Measurements from ENCODE around the gene PALLD.
"Not testable (repeated sequence)": the region's sequence is repeated elsewhere in the genome, so short reads cannot be mapped to it uniquely, and the experiment has no call there.

PALLD gene

GRCh38 chr4:168796362-168797106 lies 299.7 kb downstream of the PALLD start:
- no peak for DNase-seq (ENCODE audit: low spot score)

GRCh38 chr4:168797194-168797593 lies 300.3 kb downstream of the PALLD start:
- no peak for DNase-seq (ENCODE audit: low spot score)

DNA sequence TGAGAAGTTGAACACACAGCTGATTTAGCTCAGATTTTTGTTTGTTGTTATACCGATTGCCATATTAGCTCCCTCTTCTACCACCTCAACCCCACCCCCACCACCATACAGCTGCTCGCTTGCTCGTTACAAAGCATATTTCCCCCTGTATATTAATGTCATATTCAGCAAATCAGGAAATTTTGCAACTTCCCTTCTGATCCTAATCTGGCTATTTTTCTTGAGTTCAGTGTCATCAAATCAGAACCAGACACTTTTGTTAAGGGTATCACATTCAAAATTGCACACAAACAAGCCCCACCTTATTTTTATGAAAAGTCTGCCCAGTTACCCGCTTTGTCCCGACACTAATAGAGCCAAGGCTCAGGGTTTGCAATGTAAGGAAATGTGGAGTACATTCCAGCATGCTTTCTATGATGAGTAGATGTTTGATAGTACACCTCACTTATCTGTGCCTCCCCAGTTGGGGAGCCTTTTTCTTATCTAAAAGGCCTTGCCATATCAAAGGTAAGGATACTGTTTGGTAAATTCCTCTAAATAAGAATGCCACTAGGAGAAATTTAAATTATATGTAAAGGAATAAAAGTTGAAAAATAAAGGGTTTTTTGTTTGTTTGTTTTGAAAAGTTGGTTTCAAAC lies 301.0 kb downstream of the PALLD start:
- DNase-seq (ENCODE audit: low spot score), result no peak

- DNase-seq (ENCODE audit: low spot score), result no peak
These were observed 304.1 kb downstream of the PALLD start for GRCh38 chr4:168800926-168801325.

DNA sequence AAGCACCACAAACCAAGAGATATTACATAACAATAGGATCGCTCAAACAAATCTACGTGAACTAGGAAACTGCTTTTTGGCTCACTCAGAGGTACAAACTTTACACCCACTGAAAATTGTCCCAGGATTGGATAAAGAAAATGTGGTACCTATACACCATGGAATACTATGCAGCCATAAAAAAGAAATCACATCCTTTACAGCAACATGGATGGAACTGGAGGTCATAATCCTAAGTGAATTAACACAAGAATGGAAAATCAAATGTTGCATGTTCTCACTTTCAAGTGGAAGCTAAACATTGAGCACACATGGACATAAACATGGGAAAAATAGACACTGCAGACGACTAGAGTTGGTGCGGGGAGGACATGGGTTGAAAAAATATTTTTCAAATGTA lies 305.4 kb downstream of the PALLD start:
- no peak for DNase-seq (ENCODE audit: low spot score)

DNA sequence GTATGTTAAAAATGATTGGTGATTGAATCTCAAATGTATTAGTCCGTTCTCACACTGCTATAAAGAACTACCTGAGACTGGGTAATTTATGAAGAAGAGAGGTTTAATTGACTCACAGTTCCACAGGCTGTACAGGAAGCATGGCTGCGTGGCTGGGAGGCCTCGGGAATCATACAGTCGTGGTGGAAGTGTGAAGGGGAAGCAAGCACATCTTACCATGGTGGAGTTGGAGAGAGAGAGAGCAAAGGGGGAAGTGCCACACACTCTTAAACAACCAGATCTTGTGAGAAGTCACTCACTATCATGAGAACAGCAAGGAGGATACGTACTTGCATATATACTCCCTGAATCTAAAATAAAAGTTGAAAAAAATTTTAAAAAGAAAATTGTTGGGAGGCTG lies 306.2 kb downstream of the PALLD start:
- DNase-seq (ENCODE audit: low spot score), result not testable (repeated sequence)

DNA sequence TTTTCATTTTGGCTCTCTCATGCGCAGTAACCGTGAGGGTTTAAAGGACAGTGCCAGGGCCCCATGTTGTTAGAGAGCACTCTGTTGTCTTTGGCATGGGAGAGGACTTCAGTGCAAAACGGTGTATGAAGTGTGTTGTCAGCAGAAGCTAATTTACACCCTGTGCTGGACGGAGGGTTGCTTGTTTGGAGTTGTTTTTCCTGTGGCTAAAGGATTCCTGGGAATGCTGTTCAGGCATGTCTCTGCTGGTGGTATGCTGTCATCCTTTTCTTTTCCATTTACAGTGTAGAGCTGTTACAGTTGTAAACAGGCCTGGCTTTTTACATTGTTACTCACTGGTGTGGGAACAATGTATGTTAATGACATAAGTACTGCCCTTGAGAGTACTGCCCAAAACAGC lies 306.9 kb downstream of the PALLD start:
- DNase-seq (ENCODE audit: low spot score), result no peak

GRCh38 chr4:168804146-168804545 lies 307.3 kb downstream of the PALLD start:
- no peak for DNase-seq (ENCODE audit: low spot score)

DNA sequence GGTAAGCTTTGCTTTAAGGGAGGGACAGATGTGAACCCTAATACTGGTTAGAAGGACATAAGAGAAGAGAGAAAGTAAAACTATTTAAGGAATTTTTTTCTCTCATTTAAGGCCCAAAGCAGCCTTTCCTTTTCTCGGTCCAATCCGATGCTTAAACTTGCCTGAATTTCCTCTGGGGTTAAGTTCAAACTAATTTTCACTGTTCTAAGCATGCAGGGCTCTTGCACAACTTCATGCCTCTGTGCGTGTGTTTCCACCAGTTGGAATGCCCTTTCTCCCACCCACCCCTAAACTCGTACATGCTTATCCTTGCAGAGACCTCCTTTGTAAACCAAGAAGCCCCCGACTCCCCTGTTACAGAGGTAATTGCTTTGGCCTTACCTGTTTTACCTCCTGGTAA lies 308.5 kb downstream of the PALLD start:
- no peak for DNase-seq (ENCODE audit: low spot score)

DNA sequence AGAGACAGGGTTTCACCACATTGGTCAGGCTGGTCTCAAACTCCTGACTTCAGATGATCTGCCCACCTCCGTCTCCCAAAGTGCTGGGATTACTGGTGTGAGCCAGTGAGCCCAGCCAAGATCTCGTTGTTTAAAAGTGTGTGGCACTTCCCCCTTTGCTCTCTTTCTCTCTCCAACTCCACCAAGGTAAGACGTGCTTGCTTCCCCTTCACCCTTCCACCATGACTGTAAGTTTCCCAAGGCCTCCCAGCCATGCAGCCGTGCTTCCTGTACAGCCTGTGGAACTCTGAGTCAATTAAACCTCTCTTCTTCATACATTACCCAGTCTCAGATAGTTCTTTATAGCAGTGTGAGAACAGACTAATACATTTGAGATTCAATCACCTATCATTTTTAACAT lies 309.4 kb downstream of the PALLD start:
- DNase-seq (ENCODE audit: low spot score), result not testable (repeated sequence)

- DNase-seq (ENCODE audit: low spot score), result no peak
These were observed 314.4 kb downstream of the PALLD start for GRCh38 chr4:168811207-168811606.

DNA sequence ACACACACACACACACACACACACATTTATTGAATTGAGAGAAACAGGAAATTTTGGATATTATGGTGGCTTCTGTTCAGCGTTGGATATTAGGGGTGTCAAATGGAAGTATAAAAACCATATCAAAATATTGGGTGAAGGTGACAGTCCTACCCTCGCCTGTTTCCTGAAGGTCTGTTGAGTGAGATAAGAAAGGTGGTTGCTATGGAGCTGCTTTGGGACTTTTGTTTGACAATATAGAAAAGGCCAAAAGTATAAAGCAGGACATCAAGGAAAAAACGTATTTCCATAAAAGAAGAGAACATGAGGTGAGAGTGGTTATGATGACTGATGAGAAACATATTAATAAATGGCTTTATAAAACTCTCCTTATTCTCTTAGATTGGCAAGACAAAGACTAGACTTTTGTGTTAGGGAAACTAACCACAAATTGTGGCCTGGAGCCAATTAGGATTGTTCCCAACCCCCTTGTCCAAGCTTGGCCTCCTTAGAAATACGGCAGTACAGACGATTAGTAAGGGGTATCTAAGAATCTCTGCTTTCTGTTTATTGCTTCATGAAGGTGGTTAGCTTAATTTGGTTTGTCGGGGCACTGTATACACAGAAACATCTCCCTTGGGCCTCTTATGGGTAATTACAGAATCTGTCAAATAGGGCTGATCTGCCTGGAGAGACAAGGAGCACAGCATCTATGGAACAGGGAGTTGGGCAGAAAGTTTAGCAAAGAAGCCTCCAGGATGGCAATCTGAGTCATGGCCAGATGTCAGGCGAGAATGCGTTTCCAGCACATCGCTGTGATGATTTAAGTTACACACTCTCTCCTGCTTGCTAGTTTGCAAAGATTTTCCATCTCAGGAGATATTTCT lies 315.2 kb downstream of the PALLD start:
- DNase-seq (ENCODE audit: low spot score), result no peak

- no peak for DNase-seq (ENCODE audit: low spot score)
These were observed 316.0 kb downstream of the PALLD start for GRCh38 chr4:168812806-168813205.

DNA sequence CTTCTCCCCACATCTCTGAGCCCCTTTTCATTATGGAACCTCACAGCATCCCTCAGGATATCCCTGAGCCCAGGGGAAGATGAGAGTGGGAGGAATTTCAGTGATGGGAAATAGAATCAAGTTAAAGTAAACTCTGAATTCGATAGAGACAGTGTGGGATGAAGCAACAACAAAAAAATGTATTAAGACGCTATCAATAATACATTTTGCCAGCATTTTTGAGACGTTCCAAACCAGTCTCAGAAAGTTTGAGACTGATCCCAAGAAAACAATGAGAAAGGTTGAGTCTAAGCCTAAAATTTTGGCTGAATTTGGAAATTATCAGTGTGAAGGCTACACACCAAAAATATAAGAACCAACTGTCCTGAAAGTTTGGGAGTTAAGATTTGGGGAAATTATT lies 317.0 kb downstream of the PALLD start:
- no peak for DNase-seq (ENCODE audit: low spot score)

GRCh38 chr4:168815379-168816345 lies 318.8 kb downstream of the PALLD start:
- no peak for DNase-seq (ENCODE audit: low spot score)

GRCh38 chr4:168817370-168817769 lies 320.5 kb downstream of the PALLD start:
- no peak for DNase-seq (ENCODE audit: low spot score)

GRCh38 chr4:168822481-168822880 lies 325.6 kb downstream of the PALLD start:
- no peak for DNase-seq (ENCODE audit: low spot score)

GRCh38 chr4:168825975-168826374 lies 329.1 kb downstream of the PALLD start:
- DNase-seq (ENCODE audit: low spot score), result no peak

DNA sequence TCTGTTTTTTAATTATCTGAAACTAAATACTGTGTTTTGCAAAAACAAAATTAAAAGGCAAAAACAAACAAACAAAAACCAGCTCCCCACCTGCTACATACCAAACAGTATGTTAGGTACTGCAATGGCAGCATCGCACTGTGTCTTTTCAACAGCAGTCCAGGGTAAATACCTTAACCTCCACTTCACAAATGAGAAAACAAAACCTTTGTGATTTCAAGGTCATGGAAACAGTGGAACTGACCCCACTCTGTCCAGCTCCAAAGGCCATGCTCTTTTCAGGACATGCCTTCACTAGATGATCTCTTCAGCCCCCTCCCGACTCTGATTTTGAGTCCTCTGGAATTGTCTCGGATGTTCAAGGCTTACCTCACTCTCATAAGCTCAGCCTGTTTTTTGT lies 329.8 kb downstream of the PALLD start:
- no peak for DNase-seq (ENCODE audit: low spot score)

- DNase-seq (ENCODE audit: low spot score), result no peak
These were observed 334.1 kb downstream of the PALLD start for GRCh38 chr4:168830777-168831512.

GRCh38 chr4:168831585-168831918 lies 334.7 kb downstream of the PALLD start:
- no peak for DNase-seq (ENCODE audit: low spot score)
